NCI-H1436 treated with DMSO at 0.1 percent for 48 hours (cell line): ENCODE measurements around the gene PLOD3.
A peak's percentile ranks its signal among the peaks of the same experiment; 100 is the strongest.
"Not testable (repeated sequence)": the region's sequence is repeated elsewhere in the genome, so short reads cannot be mapped to it uniquely, and the experiment has no call there.

ENCODE experiments used
- DNase-seq: peaks from one replicate; lab custom pipeline; 2025; lab: John Stamatoyannopoulos, UW

The PLOD3 gene, protein sequence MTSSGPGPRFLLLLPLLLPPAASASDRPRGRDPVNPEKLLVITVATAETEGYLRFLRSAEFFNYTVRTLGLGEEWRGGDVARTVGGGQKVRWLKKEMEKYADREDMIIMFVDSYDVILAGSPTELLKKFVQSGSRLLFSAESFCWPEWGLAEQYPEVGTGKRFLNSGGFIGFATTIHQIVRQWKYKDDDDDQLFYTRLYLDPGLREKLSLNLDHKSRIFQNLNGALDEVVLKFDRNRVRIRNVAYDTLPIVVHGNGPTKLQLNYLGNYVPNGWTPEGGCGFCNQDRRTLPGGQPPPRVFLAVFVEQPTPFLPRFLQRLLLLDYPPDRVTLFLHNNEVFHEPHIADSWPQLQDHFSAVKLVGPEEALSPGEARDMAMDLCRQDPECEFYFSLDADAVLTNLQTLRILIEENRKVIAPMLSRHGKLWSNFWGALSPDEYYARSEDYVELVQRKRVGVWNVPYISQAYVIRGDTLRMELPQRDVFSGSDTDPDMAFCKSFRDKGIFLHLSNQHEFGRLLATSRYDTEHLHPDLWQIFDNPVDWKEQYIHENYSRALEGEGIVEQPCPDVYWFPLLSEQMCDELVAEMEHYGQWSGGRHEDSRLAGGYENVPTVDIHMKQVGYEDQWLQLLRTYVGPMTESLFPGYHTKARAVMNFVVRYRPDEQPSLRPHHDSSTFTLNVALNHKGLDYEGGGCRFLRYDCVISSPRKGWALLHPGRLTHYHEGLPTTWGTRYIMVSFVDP

DNA sequence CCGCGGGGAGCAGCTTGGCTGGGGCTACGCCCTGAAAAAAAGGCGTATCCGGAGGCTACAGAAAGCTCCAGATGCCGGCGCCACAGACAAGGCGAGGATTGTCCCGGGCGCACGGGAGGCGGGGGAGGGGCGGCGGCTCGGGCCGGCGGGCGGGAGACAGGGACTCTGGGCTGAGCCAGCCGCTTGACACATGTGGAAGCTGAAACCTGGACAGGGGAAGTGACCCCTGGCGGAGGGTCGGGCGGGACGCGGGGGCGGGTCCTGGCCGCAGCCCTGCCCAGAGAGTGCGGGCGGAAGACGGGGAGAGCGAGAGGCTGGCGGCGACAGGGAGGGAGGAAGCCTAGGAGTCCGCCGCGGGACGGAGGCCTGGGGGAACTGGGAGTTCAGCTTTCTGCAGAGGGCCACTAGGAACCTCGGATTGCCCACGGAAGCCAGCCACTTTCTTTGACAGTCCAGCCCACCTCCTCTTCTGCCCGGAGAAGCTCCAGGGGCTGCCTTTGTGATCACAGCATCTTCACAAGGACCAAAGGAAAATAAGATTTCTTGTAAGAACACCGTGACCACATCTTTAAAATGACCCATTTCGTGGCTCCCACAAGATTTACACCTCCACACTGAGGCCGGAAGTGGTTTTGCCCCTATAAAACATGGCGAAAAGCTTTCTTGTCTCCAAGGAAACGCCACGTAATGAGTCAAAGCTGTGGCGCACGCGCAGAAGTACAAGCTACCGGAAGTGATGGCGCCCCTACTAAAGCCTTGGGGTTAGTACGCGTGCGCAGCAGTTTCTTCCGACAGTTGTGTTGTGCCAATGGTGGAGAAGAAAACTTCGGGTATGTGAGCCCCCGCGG, at the start of gene PLOD3, which contains the start of gene ZNHIT1:
PLOD3 (minus strand) TSS at position 194 of the 848 bp plus-strand sequence. CDS start 307 bp downstream, outside the sequence.
ZNHIT1 (plus strand) TSS at position 778 of the 848 bp plus-strand sequence; CDS start at position 809, 31 bp downstream.
- DNase-seq = peak; percentile 91

DNA sequence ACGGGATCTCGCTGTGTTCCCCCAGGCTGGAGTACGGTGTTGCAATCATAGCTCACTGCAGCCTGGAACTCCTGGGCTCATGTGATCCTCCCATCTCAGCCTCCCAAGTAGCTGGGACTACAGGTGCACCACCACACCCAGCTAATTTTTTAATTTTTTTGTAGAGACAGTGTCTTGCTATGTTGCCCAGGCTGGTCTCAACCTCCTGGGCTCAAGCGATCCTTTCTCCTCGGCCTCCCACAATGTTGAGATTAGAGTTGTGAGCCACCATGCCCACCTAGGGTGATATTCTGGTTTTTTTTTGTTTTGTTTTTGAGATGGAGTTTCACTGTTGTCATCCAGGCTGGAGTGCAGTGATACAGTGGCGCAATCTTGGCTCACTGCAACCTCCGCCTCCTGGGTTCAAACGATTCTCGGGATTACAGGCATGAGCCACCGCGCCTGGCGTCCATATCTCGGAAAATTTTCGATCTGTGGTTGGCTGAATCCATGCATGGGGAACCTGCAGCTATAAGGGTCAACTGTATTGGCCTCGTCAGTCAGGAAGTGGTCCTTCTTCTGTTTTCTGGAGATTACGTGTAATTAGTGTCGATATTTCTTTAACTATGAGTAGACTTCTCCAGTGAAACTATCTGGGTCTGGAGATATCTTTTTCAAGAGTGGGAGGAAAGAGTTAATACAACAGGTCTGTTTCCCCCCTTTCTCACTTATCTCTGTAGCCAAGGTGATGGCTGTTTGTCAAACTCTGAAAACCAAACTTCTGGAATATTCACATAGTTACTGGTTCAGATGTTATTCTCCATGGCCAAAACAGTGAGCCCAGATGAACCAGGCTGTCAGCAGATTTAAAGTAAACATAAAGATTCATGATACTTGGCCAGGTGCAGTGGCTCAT, 48.5 kb upstream of the PLOD3 start:
- DNase-seq = no peak

DNA sequence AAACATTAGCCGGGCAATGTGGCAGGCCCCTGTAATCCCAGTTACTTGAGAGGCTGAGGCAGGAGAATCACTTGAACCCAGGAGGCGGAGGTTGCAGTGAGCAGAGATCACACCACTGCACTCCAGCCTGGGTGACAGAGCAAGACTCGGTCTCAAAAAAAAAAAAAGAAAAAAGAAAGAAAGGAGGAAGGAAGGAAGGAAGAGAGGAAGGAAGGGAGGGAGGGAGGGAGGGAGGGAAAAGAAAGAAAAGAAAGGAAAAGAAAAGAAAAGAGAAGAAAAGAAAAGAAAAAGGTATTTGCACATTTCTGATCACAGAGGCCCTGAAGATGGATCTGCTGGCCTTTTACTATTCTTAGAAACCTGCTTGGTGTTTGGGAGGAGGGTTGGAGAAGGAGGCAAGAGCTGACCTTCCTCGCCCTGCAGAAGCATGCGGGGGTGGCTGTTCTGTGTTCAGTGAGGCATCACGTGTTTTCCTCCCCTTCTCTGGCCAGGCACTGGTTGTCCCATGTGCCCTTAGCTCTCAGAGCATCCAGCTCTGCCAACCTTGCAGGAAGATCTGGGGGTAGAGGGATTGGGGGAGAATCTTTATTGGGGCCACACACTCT, 46.8 kb upstream of the PLOD3 start:
- DNase-seq = not testable (repeated sequence)

DNA sequence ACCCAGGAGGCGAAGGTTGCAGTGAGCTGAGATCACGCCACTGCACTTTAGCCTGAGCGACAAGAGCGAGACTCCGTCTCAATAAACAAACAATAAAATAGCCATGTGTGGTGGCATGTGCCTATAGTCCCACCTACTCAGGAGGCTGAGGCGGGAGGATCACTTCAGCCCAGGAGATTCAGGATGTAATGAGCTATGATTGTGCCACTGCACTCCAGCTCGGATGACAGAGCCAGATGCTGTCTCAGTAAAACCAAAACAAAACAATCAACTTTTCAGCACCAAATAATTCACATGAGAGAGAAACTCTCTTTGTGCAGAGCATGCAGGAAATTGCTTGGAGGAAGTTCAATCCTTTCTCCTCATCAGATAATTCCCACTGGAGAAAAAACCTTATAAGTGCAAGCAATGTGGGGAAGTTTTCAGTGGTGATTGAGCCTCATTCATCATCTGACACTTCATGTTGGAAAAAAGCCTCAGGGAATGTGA, 40.9 kb upstream of the PLOD3 start:
- no peak for DNase-seq

DNA sequence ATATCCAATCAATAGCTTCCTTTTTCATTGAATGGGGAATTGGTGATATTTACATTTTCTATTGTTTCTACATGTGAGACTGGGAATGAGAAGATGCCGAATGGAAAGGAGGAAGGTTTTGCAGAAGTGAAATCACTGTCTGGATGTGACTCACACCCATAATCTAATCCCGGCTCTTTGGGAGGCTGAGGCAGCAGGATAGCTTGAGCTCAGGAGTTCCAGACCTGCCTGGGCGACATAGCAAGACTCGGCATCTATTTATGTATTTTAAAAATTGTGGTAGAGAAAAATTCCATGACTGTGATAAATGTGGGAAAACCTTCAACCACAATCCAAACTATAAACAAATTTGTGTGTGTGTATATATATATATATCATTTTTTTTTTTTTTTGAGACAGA, 38.4 kb upstream of the PLOD3 start:
- no peak for DNase-seq

DNA sequence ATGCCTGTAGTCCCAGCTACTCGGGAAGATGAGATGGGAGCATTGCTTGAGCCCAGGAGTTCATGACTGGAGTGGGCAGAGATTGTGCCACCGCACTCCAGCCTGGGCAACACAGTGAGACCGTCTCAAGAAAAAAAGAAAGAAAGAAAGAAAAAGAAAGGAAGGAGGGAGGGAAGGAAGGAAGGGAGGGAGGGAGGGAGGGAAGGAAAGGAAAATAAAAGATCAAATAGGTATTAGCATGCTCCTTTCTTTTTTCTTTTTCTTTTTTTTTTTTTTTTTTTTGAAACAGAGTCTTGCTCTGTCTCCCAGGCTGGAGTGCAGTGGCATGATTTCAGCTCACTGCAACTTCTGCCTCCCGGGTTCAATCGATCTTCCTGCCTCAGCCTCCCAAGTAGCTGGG, 35.8 kb upstream of the PLOD3 start:
- DNase-seq = not testable (repeated sequence)

DNA sequence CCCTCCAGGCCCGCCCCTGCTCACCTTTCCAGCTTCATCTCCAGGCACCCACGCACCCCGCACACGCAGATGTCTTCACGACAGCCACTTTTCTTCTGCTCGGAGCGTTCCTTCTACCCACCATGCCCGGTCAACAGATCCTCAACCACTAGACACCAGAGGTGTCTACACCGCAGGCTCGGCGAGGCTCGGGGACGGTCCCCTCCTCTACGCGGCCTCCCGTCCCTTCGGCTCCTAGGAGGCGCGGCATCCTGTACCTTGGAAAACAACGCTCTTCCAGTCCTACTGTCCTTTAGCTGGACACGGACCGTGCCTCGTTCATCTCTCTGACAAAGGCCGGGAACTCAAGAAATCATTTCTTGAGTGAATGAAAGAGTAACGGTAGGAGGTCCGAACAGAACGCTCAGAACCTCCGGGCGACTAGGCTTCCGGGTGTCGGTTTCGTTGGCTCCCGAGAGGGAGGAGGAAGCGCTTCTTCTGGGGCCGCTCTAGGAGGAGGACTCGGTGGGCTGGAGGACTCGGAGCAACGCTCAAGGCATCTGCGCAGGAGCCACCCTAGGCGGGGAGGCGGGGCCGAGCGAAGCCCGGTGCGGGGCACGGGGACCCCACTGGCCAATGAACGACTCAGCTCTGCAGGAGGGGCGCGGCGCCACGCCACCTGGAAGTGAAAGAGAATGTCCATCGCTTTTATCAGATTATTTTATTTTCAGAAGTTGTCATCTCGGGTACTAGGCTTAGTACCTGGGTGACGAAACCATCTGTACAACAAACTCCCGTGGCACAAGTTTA, 34.7 kb upstream of the PLOD3 start:
- peak; percentile 69 for DNase-seq

DNA sequence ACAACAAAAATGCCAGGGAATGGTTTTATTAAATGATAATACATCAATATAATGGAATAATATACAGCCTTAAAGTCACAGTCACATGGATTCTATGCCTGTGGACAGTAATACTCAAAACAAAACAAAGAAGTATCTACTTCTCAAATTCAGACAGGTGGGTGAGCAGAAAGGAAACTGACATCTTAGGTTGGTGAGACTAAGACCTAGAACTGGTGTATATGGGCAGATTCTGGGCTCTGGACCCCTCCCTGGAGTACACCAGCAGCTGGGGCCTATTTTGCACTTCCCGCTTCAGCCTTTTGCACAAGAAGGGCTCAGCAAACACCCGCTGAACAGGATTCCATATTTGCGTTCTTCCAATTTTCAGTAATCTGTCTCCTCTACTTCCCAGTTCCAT, 32.9 kb upstream of the PLOD3 start:
- no peak for DNase-seq

DNA sequence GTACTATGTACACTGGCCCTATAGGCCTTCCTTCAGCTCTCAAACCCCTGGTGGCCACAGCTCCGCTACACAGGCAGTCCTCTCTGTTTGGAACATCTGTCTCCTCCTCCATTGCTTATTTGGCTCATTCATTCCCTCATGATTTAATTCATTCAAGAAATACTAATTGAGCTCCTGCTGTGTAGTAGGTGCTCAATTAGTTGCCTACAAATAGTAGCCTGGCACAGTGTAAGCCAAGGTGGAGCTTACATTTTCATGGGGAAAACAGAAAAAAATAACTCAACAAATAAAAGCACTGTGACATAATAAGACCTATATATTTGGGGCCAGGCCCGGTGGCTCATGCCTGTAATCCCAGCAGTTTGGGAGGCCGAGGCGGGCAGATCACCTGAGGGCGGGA, 30.9 kb upstream of the PLOD3 start:
- no peak for DNase-seq

DNA sequence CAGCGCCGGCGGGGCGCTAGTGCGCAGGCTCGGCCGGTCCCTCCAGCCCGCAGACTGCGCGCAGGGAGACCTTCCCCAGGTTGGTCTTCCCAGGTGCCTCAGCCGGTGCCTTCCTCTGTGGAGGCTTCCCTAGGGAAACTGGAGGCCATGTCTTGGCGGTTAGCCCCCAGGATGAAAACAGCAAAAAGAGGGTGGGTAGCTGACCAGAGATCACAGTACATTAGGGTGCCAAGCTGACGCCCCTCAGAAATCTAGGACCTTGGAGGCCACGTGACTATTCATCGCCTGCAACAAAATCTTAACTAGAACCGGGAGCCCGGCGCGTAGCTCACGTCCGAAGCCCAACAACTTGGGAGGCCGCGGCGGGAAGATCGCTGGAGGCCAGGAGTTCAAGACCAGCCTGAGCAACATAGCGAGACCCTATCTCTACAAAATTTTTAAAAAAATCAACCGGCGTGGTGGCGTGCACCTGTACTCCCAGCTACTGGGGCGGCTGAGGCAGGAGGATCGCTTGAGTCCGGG, 27.8 kb upstream of the PLOD3 start:
- no peak for DNase-seq

DNA sequence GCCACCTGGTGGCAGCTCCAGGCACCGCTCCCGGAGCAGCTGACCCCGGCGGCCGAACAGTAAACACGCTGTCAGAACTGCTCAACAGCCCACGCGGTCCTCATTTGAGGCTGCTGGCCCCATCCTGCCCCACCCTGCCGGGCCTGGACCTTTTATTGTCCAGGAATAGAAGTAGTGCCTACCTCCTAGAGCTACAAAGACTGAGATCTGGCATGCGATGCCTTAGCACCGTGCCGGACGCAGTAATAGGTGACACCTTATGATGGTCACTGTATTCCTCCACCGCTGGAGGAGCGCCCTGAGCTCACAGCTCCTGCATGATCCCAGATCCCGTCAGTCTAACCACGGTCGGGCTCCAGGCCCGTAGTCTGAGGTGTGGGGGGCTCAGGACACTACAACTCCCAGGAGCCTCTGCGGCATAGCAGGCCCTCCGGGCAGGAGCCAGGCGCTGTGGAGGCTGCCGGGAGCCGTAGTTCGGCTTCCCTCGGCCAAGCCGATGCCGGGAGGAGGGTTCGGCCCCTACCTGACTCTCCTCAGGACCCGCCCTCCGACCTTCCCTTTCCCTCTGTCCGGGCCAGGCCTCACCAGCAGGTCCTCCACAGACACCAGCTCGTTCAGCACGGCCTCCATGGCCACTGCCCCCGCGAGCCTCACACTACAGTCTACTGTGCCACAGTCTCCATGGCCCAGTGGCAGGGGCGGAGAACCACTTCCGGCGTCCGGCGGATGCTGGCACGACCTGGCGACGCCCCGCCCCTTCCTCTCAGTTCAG, 27.2 kb upstream of the PLOD3 start, which contains the start of gene FIS1:
FIS1 (minus strand) TSS at position 707 of the 772 bp plus-strand sequence; CDS start at position 630, 77 bp downstream.
- peak; percentile 69 for DNase-seq

DNA sequence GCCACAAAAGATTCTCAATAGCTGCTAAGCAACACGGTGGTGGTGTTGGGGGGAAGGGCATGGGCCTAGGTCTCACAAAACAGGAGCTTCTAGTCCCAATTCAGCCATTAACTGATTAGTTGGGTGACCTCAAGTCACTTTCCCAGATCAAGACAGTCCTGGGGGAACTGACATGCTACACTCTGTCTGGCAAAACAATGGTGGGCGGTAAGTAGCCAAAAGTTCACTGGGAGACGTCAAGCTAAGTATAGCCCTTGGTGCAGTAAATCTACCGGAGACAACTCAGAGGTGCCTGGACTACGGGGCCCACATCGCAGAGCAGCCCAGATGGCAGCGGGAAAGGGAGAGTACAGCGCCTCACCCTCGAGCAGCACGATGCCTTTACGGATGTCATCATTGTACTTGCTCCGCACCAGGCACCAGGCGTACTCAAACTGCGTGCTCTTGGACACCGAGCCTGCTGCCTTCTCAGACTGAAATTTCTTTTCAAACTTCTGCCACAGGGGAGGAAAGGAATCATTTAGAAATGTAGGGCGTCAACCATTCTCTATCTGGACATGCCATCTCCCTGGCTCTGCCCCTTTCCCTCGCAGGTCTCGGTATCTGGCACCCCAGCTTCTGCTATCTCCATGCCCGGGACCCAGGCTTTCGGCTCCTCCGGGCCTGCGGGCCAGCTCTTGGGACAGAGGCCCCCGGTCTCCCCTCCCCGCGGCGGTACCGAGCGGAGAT, 26.4 kb upstream of the PLOD3 start:
- DNase-seq = no peak

DNA sequence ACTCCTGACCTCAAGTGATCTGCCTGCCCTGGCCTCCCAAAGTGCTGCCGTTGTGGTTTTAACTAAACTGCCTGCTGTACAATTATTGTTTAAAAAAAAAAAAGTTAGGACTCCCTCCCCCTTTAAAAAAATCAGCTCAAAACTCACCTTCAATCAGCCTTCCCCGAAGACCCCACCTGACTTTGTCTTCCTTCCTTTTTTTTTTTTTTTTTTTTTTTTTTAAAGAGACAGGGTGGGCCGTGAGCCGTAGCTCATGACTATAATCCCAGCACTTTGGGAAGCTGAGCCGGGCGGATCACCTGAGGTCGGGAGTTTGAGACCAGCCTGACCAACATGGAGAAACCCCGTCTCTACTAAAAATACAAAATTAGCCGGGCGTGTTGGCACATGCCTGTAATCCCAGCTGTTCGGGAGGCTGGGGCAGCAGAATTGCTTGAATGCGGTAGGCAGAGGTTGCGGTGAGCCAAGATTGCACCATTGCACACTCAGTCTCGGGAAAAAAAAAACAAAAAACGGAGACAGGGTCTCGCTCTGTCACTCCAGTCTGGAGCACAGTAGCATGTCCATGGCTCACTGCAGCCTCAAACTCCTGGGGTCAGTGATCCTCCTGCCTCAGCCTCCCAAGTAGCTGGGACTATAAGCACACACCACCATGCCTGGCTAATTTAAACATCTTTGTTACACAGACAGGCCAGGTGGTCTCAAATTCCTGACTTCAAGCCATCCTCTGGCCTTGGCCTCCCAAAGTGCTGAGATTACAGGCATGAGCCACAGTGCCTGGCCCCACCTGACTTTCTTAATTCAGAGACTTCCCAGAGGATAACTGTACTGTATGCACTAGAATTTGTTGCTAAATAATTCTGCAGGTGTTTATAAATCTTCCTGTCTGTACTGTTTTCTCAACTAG, 24.3 kb upstream of the PLOD3 start:
- DNase-seq = no peak

DNA sequence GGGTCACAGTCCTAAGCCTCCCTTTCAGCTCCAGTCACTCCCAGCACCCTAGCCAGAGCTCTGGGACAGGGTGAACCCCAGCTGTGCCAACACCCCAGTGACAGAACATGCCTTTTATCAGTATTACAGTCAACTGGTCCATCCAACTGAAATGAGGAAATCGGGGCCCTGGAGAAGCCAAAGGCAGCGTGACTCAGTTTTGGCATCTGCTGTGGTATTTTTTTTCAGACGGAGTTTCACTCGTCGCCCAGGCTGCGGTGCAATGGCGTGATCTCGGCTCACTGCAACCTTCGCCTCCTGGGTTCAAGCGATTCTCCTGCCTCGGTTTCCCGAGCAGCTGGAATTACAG, 23.6 kb upstream of the PLOD3 start:
- no peak for DNase-seq

DNA sequence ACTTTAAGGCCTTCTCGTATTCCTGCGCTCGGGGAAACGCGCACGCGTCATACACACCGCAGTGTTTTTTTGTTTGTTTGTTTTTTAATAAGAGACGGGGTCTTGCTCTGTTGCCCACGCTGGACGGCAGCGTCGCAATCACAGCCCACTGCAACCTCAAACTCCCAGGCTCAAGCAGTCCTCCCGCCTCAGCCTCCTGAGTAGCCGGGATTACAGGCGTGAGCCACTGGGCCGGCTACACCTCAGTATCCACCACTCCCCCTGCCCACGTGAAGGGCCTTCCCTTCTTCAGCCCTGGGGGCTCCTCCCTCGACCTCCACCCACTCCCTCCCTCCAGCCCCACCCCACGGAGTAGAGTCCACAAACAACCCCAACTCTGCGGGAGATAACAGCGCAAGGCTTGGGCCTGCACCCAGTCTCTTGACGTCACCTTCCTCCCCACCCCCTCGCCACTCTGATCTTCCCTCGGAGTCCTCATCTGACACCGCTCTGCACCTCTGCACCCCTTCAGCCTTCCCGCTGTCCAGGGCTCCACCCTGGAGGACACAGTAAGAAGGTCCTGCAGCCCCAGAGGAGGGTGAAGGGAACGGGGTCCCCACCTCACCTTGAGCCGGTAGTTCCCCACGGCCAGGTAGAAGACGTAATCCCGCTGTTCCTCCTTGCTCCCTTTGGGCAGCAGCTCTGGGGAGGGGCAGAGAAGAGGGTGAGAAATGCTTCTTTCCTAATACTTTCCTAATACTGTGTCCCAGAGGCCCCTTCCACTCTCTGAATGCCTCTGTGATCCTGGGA, 23.0 kb upstream of the PLOD3 start:
- no peak for DNase-seq

DNA sequence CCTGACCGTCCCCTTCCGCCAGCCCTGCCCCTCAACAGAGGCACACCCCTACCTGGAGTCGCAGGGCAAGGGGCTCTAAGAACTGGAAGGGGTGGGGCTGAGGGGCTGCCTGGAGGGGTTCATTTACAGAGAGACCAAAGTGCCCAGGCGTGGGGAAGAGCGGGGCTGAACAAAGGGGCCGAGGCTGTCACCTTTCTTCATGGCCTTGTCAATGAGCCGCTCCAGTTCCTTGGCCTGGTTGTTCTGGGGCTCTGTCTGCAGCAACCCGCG, 22.5 kb upstream of the PLOD3 start:
- DNase-seq = no peak
